ENCODE measurements around the gene C9orf43. TPM values are rescaled to one million over a fixed set of nuclear protein-coding genes. Genes with fewer than 3 reads are reported as not detected.

The C9orf43 gene
- total and polyA plus RNA-seq, 10 donors: 0.27 to 0.92 (median 0.47) TPM; not detected in 2

DNA sequence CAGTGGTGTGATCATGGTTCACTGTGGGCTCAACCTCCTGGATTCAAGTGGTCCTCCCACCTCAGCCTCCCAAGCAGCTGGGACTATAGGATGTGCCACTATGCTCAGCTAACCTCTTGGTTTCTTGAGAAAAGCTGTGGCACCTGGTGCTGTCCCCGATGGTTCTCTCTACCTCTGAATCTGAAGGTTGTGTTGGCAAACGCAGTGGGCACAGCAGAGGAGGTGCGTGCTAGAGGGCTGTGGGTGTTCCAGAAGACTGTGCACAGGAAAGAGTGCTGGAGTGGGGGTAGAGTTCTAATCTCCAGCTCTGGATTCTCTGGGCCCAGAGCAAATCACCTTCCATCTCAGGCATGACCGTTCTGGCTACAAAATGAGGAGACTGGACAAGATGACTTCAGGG lies 65.4 kb downstream of the C9orf43 start:
- H3K27me3 ChIP-seq (replicated peaks in 1 of 7): no peaks in the 10 kb centered on the region
- no peak for DNase-seq
- H3K36me3 ChIP-seq: no peaks in the 10 kb centered on the region
- peaks cover 0 to 14% (median 4%) of the 10 kb centered on the region in 6 donors for H3K4me1 ChIP-seq
- TF ChIP-seq POLR2AphosphoS5 (IDR thresholded peaks at IDR 0.05) (no peak), POLR2A (IDR thresholded peaks at IDR 0.05) (no peak)
- TF ChIP-seq, protein P1, sequence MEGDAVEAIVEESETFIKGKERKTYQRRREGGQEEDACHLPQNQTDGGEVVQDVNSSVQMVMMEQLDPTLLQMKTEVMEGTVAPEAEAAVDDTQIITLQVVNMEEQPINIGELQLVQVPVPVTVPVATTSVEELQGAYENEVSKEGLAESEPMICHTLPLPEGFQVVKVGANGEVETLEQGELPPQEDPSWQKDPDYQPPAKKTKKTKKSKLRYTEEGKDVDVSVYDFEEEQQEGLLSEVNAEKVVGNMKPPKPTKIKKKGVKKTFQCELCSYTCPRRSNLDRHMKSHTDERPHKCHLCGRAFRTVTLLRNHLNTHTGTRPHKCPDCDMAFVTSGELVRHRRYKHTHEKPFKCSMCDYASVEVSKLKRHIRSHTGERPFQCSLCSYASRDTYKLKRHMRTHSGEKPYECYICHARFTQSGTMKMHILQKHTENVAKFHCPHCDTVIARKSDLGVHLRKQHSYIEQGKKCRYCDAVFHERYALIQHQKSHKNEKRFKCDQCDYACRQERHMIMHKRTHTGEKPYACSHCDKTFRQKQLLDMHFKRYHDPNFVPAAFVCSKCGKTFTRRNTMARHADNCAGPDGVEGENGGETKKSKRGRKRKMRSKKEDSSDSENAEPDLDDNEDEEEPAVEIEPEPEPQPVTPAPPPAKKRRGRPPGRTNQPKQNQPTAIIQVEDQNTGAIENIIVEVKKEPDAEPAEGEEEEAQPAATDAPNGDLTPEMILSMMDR (IDR thresholded peaks at IDR 0.05 in 8 of 11, conservative IDR thresholded peaks at IDR 0.05 in 3 of 11): no peak
- intact Hi-C loops (cut with DNase I; ENCODE audit: low total_unique reads): no loop called here
- no peaks in the 10 kb centered on the region for H3K9me3 ChIP-seq
- H3K27ac ChIP-seq: no peak overlapping the region
- WGBS, 5 donors: 85 to 97% (median 94%) methylated on average over 4 of the region's 4 CpGs
- H3K4me3 ChIP-seq: no peak overlapping the region

DNA sequence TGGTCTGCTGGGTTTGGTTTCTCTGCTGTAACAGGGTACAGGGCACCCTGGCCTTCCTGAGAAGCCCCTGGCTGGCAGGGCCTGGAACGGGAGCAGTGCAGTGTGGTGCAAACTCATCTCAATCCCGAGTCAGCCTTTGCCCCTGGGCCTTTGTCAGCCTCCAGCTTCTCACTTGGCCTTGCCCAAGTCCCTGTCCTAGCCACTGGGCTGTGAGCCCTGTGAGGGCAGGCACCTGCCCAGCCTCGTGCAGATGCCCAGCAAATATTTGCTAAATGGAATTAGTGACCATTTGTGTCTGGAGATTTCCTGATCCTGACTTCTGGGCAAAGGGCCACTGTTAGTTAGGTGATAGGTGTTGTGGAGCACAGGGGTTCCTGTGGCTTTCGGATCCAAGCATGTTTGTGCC lies 66.0 kb downstream of the C9orf43 start:
- Histone ChIP-seq H3K27ac (no peak overlapping the region), H3K9me3 (no peaks in the 10 kb centered on the region), H3K4me1 (peaks cover 0 to 19% (median 4%) of the 10 kb centered on the region in 6 donors), H3K4me3 (no peak overlapping the region), H3K27me3 (replicated peaks in 1 of 7) (no peaks in the 10 kb centered on the region), H3K36me3 (no peaks in the 10 kb centered on the region)
- intact Hi-C loops (cut with DNase I; ENCODE audit: low total_unique reads): no loop called here
- TF ChIP-seq POLR2AphosphoS5 (IDR thresholded peaks at IDR 0.05): no peak
- TF ChIP-seq, protein P1 (IDR thresholded peaks at IDR 0.05 in 8 of 11, conservative IDR thresholded peaks at IDR 0.05 in 3 of 11): no peak
- no peak for TF ChIP-seq POLR2A (IDR thresholded peaks at IDR 0.05)
- no peak for DNase-seq
- 83 to 94% (median 89%) methylated on average over 3 to 4 of the region's 4 CpGs for WGBS, 5 donors

DNA sequence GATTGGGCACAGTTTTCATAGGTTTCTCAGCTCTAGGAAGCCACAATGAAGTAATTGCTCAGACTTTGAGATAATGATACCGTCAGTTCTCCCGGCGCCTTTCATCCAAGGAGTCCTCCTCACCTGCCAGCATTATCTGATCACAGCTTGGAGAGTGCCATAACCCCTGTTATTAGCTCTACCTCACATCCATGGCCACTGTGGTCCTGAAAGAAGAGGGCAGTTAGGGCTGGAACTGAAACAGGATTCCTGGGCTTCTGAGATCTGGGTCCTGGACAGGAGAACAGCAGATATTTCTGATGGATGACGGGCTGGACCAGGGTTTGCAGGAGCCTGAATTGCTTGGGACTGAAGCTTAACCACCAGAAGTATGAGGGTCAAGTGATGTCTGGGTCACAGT lies 66.5 kb downstream of the C9orf43 start:
- DNase-seq: no peak
- Histone ChIP-seq H3K27ac (no peak overlapping the region), H3K27me3 (replicated peaks in 1 of 7) (no peaks in the 10 kb centered on the region), H3K36me3 (no peaks in the 10 kb centered on the region), H3K4me1 (peaks cover 0 to 21% (median 4%) of the 10 kb centered on the region in 6 donors), H3K4me3 (no peak overlapping the region), H3K9me3 (no peaks in the 10 kb centered on the region)
- TF ChIP-seq, protein P1 (IDR thresholded peaks at IDR 0.05 in 8 of 11, conservative IDR thresholded peaks at IDR 0.05 in 3 of 11): no peak
- no peak for TF ChIP-seq POLR2A (IDR thresholded peaks at IDR 0.05)
- TF ChIP-seq POLR2AphosphoS5 (IDR thresholded peaks at IDR 0.05): no peak
- intact Hi-C loops (cut with DNase I; ENCODE audit: low total_unique reads): no loop called here
- 93 to 99% (median 95%) methylated on average over 4 of the region's 4 CpGs for WGBS, 5 donors

DNA sequence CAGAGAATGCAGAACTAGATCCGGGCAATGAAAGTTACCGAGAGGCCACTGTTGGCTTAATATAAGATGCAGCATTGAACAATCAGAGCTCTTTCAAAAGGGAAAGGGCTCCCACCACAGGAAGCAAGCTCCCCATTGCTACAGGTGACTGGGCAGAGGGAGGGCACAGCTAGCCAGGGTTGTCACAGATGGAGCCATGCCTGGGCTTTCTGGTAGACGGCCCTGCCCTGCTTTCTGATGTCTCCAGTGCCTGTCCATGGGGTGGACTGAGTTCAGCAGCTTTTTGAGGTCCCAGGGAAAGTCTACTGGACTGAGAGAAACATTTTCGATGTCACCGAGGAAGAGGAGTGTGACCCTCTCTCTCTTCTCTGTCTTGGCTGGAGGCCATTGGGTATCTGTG lies 67.1 kb downstream of the C9orf43 start:
- Histone ChIP-seq H3K27me3 (replicated peaks in 1 of 7) (no peaks in the 10 kb centered on the region), H3K4me3 (no peak overlapping the region), H3K9me3 (no peaks in the 10 kb centered on the region), H3K4me1 (peaks cover 0 to 21% (median 4%) of the 10 kb centered on the region in 6 donors), H3K36me3 (no peaks in the 10 kb centered on the region), H3K27ac (no peak overlapping the region)
- 81 to 92% (median 87%) methylated on average over 5 of the region's 5 CpGs for WGBS, 5 donors
- intact Hi-C loops (cut with DNase I; ENCODE audit: low total_unique reads): no loop called here
- DNase-seq: no peak
- TF ChIP-seq, protein P1 (IDR thresholded peaks at IDR 0.05 in 8 of 11, conservative IDR thresholded peaks at IDR 0.05 in 3 of 11): no peak
- TF ChIP-seq POLR2A (IDR thresholded peaks at IDR 0.05): no peak
- TF ChIP-seq POLR2AphosphoS5 (IDR thresholded peaks at IDR 0.05): no peak

All from spleen (tissue), 11 donors.